ENCODE data around the gene CCDC30.

DNA sequence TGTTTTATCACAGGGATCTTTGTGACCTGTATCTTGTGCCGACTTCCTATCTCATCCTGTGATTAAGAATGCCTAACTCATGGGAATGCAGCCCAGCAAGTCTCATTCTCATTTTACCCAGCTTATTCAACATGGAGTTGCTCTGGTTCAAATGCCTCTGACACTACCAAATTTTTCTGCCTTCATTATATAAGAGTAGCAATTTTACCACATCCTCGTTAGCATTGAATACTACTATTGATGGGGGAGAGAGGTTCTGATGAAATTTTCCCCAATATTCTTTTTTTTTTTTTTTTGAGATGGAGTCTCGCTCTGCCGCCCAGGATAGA, 150.7 kb downstream of the CCDC30 start:
- TF ChIP-seq CTCF (IDR thresholded peaks at IDR 0.05) (no peak), POLR2A (IDR thresholded peaks at IDR 0.05) (no peak)
